NK-92 (cell line): ENCODE results near the gene RAP1GAP2.
"Not testable (repeated sequence)": the region's sequence is repeated elsewhere in the genome, so short reads cannot be mapped to it uniquely, and the experiment has no call there.

Experiments
- DNase-seq: peaks from one replicate; lab custom pipeline; 2025; ENCODE audit not compliant: unreplicated experiment; lab: John Stamatoyannopoulos, UW

RAP1GAP2 gene

GRCh38 chr17:2991396-2992180 lies 195.3 kb downstream of the RAP1GAP2 start:
- DNase-seq = not testable (repeated sequence)

DNA sequence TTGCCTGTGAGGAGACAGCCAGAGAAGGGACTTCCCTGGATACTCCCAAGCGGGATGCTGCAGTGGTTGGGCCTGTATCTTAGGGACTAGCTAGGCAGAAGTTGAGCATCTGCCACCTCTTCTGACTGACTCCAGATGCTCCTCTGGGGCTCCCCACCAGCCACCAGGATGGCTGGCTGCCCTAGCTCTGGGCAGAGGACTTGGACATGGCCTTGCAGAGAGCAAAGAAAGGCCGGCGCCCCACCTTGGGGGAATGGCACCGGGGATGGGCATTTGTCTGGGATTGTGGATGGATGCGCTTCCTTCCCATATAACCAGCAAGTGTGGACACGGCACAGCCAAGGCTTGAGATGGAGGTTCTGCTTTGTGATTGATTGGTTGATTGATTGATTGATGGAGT lies 198.2 kb downstream of the RAP1GAP2 start:
- no peak for DNase-seq

DNA sequence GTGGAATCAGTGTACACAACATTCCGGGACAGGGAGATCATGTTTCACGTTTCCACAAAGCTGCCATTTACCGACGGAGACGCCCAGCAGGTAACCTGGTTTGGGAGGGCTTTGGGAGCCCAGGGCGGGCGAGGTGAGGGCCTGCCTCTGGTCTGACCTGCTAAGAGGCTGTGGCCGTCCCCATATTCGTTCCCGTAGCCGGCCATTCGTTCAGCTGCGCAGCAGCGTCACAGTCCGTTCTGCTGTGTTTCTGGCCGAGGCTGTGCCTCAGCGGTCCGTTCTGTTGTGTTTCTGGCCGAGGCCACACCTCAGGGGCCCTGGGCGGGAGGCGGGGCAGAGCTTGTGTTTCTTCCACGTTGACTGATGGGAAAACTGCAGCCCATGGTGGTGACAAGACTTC lies 199.1 kb downstream of the RAP1GAP2 start:
- no peak for DNase-seq

GRCh38 chr17:2995886-2996809 lies 199.9 kb downstream of the RAP1GAP2 start:
- DNase-seq = no peak

- DNase-seq = no peak
Measured at GRCh38 chr17:2996810-2997670, 200.8 kb downstream of the RAP1GAP2 start.

DNA sequence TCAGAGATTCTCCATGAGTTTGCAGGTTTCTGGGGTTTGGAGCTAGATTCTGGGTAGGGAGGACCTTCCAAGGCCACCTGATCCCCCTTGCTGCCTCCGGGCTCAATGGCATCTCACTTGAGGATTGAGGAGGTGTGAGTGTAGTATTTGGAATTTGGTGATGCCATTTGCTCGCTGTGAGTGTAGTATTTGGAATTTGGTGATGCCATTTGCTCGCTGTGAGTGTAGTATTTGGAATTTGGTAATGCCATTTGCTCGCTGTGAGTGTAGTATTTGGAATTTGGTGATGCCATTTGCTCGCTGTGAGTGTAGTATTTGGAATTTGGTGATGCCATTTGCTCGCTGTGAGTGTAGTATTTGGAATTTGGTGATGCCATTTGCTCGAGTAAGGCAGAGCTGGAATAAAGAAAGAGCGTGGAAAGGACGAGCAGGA lies 202.2 kb downstream of the RAP1GAP2 start:
- DNase-seq = not testable (repeated sequence)

DNA sequence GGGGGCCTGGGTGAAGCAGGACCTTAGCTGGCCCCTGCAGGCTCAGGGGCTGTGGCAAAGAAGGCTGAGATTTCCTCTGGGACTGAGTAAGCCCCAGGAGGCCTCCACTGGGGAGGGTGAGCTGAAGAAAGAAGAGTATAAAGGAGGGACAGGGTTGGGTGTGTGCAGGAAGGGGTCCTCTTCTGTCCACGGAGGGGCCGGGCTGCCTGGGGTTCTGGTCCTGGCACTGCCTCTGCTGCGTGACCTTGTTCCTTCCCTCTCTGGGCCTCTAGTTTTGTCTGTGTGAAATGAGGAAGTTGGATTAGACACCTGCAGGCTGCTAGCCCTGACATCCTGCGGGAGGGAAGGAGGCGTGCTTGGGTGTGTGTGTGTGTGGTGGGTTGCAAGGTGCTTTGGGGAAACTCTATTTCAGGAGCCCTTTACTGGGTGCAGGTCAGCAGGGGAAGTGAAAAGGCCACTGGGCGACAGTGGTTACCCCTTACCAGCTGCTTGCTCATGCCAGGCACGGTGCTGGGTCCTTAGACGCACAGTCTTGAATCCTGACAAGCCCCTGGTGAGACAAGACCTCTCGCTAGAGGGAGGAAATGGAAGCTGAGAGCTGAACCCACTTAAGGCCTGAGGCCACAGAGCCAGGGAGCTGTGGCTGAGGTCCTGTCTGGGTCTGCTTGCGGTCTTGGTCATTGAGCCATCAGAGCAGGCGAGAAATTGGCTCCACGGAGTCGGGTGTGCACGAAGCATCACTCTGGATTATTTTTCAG lies 206.5 kb downstream of the RAP1GAP2 start:
- no peak for DNase-seq

DNA sequence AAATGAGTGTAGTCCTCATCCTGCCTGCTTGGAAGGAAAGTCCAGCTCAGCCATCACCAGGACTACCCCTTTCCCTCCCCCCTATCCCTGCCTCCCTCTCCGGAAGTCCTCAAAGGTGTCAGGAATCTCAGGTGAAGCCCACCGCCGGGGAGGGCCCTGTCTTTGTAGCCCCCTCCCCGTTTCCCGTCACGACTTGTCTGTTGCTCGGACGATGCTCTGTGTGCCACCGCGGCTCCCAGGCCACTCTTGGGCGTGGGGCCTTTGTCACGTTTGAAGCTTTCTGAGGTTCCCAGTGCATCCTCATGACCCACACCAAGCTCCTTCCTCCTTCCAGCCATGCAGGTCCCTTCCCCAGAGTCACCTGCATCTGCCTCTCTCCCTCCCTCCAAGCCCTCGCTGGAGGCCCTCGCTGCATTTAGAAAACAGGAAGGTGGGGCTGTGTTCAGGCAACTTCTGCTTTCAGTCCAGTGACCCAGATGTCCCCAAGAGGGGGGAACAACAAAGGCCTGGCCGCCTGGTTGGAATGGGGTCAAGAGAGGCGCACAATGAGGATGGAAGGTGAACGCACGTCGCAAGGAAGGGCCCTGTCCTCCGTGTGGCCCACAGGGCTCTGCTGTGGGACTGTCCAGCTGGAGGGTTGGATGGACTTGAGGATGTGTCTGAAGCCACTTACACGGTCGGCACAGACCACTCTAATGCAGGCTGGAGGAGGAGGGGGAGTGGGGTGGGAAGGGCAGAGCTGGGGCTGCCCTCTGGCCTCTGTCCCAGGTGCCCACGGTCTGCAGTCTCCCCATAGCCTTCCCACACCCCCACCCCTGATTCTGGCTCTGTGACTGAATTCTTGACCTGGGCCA lies 207.3 kb downstream of the RAP1GAP2 start:
- no peak for DNase-seq

GRCh38 chr17:3004150-3004801 lies 208.0 kb downstream of the RAP1GAP2 start:
- DNase-seq = no peak

DNA sequence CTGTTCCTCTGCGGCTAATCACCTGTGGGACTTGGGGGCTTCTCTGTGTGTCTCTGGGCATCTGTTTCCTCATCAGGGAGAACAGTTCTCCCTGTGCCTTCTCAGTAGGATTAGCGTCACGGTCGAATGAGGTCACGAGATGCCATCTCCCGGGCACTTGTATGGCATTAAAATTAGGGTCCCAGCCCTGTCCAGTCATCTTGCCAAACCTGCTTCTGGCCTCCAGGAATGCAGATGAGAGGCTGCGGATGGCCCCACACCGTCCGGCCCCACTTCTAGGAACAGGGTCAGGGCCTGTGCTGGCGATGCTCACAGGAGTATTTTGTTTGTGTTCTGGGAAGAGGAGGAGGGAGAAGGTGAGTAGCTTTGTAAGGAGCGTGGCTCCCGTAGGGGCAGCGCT lies 208.7 kb downstream of the RAP1GAP2 start:
- DNase-seq = no peak

GRCh38 chr17:3005696-3006095 lies 209.5 kb downstream of the RAP1GAP2 start:
- no peak for DNase-seq

DNA sequence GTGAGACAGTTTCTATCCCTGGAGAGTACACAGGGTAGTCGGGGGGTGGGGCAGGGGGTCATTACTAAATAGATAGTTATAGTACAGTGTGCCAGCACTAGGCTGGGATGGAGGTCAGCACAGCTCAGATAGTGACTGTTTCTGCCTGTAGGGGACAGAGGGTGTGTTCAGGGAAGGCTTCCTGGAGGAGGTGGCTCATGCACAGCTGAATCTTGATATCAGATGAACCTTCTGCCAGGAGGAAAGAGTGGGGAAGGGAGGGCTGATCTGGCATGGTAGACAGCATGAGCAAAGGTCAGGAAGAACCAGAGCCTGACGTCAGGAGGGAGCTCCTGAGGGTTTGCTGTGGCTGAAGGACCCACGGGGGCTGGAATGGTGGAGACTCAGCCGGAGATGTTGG lies 210.6 kb downstream of the RAP1GAP2 start:
- DNase-seq = no peak

GRCh38 chr17:3007651-3008121 lies 211.4 kb downstream of the RAP1GAP2 start:
- DNase-seq = no peak

DNA sequence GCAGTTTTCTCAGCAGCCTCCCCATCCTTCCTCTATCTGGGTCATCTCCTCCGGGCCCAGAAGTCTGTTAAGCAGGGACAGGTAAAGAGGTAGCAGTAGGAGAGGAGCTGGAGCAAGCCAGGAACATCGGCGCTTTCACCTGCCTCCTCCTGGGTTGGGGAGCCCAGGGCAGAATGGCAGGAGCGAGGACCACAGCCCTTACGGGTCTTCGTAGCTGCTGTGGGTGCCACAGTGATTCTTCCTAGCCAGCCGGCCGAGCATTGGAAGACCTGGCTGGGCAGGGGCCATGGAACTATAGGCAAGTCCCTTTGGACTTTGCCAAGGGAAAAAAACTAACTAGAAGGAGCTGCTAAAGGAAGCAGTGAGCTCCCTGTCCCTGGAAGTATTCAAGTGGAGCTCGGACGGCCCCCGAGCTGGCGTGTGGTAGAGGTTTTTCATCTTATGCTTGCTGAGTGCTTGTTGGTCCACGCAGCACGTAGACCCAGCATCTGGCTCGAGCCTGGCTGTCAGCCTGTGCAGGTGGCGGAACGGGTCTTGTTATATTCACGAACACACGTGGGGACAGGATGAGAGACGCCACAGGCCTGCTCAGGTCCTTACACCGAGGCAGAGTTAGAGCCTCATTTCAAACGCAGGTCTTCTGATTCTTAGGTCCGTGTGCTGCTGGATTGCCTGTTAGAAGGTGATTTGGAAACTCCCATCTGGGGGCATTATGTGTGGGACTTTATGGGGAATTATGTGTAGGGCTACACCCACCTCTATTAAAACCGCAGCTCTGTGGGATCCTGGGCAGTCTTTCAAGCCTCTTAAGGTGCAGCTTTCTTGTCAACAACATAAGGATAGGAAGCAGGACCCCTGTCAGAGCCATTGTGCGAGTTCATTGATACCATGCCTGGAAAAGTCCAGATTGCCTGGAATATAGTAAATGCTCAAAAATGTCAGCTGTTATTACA lies 212.4 kb downstream of the RAP1GAP2 start:
- DNase-seq = no peak

DNA sequence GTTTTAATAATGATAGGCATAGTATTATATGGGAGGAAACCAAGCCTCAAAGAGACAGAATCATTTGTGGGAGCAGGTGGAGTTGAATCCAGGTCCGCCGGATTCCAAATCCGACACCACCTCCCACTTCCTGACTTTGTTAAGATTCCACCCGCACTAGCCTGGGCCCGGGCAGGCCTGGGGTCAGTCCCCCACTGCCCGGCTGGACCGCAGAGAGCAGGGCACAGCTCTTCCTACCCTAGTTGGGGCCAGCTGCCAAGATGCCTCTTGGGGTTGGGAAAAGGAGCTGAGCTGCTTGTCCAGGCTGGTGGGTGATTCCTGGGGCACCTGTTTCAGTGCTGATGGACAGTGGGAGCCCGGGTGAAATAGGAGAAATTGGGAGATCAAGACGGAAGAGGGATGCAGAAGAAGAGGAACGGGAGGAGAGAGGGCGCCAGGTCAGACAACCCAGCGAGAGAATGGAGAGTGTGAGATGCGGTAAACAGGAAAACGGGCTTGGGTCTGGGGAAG lies 213.2 kb downstream of the RAP1GAP2 start:
- no peak for DNase-seq

- DNase-seq = no peak
Measured at GRCh38 chr17:3011891-3012290, 215.7 kb downstream of the RAP1GAP2 start.

GRCh38 chr17:3012926-3013581 lies 216.8 kb downstream of the RAP1GAP2 start:
- DNase-seq = no peak
